Stimulated activated CD4-positive, alpha-beta T cell treated with anti-CD3 and anti-CD28 coated beads, Interleukin-4, amount 100 ng/mL, for 24 hours (primary cell): ENCODE data around the gene MGAT4A.
A peak's percentile ranks its signal among the peaks of the same experiment; 100 is the strongest.

ENCODE experiments used
- DNase-seq: peaks from one replicate; pipeline ENCODE4 v3.0.0-alpha.2; 2020

MGAT4A gene

GRCh38 chr2:98650998-98651397 is 79.9 kb downstream of the MGAT4A start:
- no peak for DNase-seq

GRCh38 chr2:98649992-98650375 is 80.9 kb downstream of the MGAT4A start:
- DNase-seq: no peak

- DNase-seq: peak; percentile 87
These were observed 81.6 kb downstream of the MGAT4A start for GRCh38 chr2:98649135-98649991.

- no peak for DNase-seq
These were observed 82.5 kb downstream of the MGAT4A start for GRCh38 chr2:98648451-98648850.

- DNase-seq: no peak
These were observed 83.3 kb downstream of the MGAT4A start for GRCh38 chr2:98647636-98648035.

- DNase-seq: no peak
These were observed 87.3 kb downstream of the MGAT4A start for GRCh38 chr2:98643496-98644100.

GRCh38 chr2:98637401-98638147 is 93.4 kb downstream of the MGAT4A start:
- DNase-seq: peak; percentile 58

GRCh38 chr2:98634406-98635092 is 96.4 kb downstream of the MGAT4A start:
- DNase-seq: peak; percentile 69

GRCh38 chr2:98632351-98632750 is 98.6 kb downstream of the MGAT4A start:
- no peak for DNase-seq

GRCh38 chr2:98623657-98624056 is 107.3 kb downstream of the MGAT4A start:
- DNase-seq: no peak

GRCh38 chr2:98617149-98617548 is 113.8 kb downstream of the MGAT4A start:
- DNase-seq: no peak

- no peak for DNase-seq
These were observed 115.5 kb downstream of the MGAT4A start for GRCh38 chr2:98615481-98615880.

- no peak for DNase-seq
These were observed 116.8 kb downstream of the MGAT4A start for GRCh38 chr2:98614024-98614739.

- no peak for DNase-seq
These were observed 121.8 kb downstream of the MGAT4A start for GRCh38 chr2:98608962-98609604.

GRCh38 chr2:98608116-98608961 is 122.6 kb downstream of the MGAT4A start, which contains the start of the genes COA5 and UNC50:
COA5 (minus strand) TSS chr2:98608512; CDS start chr2:98608405, 107 bp downstream.
UNC50 (plus strand) TSS chr2:98608589; CDS start chr2:98609760, 1,171 bp downstream.
- peak; percentile 94 for DNase-seq

GRCh38 chr2:98607741-98608115 is 123.2 kb downstream of the MGAT4A start:
- DNase-seq: no peak

- no peak for DNase-seq
These were observed 123.8 kb downstream of the MGAT4A start for GRCh38 chr2:98607104-98607503.

- no peak for DNase-seq
These were observed 124.5 kb downstream of the MGAT4A start for GRCh38 chr2:98606431-98606830.

GRCh38 chr2:98605076-98605475 is 125.9 kb downstream of the MGAT4A start:
- DNase-seq: no peak

GRCh38 chr2:98604547-98604946 is 126.4 kb downstream of the MGAT4A start:
- DNase-seq: no peak
